ENCODE data around the gene GRAP2. TPM values are rescaled to one million over a fixed set of nuclear protein-coding genes. Genes with fewer than 3 reads are reported as not detected.
A peak's percentile ranks its signal among the peaks of the same experiment; 100 is the strongest.

Gene GRAP2
- total and polyA plus RNA-seq, 10 of the 15 experiments (the other 5 are each of a cell fraction or from before 2014, with no cell fraction given): 3.3 to 79.1 (median 59.6) TPM

GRCh38 chr22:39907605-39908097, 6.8 kb downstream of the GRAP2 start (continued):
- TF ChIP-seq E2F4 (IDR thresholded peaks at IDR 0.05; ENCODE audit: low read depth, low read length) (no peak), USF2 (IDR thresholded peaks at IDR 0.05; ENCODE audit: borderline replicate concordance, low read depth, low read length) (peak; percentile 35; the same call in 1 of the 2 replicates), SMARCA5 (IDR thresholded peaks at IDR 0.05) (no peak), NBN (IDR thresholded peaks at IDR 0.05) (no peak), BCL11A (IDR thresholded peaks at IDR 0.05; ENCODE audit: low read depth, low read length) (no peak), RAD51 (IDR thresholded peaks at IDR 0.05) (peak; percentile 86), FOS (IDR thresholded peaks at IDR 0.05; ENCODE audit: borderline replicate concordance, extremely low read depth, insufficient read length) (no peak)
- TF ChIP-seq, protein P1, sequence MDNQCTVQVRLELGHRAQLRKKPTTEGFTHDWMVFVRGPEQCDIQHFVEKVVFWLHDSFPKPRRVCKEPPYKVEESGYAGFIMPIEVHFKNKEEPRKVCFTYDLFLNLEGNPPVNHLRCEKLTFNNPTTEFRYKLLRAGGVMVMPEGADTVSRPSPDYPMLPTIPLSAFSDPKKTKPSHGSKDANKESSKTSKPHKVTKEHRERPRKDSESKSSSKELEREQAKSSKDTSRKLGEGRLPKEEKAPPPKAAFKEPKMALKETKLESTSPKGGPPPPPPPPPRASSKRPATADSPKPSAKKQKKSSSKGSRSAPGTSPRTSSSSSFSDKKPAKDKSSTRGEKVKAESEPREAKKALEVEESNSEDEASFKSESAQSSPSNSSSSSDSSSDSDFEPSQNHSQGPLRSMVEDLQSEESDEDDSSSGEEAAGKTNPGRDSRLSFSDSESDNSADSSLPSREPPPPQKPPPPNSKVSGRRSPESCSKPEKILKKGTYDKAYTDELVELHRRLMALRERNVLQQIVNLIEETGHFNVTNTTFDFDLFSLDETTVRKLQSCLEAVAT (IDR thresholded peaks at IDR 0.05): 0 out of 2 replicates have a peak, but pooled peaks have one; percentile 52
- TF ChIP-seq, protein P2, sequence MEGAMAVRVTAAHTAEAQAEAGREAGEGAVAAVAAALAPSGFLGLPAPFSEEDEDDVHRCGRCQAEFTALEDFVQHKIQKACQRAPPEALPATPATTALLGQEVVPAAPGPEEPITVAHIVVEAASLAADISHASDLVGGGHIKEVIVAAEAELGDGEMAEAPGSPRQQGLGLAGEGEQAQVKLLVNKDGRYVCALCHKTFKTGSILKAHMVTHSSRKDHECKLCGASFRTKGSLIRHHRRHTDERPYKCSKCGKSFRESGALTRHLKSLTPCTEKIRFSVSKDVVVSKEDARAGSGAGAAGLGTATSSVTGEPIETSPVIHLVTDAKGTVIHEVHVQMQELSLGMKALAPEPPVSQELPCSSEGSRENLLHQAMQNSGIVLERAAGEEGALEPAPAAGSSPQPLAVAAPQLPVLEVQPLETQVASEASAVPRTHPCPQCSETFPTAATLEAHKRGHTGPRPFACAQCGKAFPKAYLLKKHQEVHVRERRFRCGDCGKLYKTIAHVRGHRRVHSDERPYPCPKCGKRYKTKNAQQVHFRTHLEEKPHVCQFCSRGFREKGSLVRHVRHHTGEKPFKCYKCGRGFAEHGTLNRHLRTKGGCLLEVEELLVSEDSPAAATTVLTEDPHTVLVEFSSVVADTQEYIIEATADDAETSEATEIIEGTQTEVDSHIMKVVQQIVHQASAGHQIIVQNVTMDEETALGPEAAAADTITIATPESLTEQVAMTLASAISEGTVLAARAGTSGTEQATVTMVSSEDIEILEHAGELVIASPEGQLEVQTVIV (IDR thresholded peaks at IDR 0.05; ENCODE audit: borderline replicate concordance, partially characterized antibody): no peak
- TF ChIP-seq, protein P3, sequence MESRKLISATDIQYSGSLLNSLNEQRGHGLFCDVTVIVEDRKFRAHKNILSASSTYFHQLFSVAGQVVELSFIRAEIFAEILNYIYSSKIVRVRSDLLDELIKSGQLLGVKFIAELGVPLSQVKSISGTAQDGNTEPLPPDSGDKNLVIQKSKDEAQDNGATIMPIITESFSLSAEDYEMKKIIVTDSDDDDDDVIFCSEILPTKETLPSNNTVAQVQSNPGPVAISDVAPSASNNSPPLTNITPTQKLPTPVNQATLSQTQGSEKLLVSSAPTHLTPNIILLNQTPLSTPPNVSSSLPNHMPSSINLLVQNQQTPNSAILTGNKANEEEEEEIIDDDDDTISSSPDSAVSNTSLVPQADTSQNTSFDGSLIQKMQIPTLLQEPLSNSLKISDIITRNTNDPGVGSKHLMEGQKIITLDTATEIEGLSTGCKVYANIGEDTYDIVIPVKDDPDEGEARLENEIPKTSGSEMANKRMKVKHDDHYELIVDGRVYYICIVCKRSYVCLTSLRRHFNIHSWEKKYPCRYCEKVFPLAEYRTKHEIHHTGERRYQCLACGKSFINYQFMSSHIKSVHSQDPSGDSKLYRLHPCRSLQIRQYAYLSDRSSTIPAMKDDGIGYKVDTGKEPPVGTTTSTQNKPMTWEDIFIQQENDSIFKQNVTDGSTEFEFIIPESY (IDR thresholded peaks at IDR 0.05): 0 out of 2 replicates have a peak, but pooled peaks have one; percentile 68
- TF ChIP-seq, protein P4, sequence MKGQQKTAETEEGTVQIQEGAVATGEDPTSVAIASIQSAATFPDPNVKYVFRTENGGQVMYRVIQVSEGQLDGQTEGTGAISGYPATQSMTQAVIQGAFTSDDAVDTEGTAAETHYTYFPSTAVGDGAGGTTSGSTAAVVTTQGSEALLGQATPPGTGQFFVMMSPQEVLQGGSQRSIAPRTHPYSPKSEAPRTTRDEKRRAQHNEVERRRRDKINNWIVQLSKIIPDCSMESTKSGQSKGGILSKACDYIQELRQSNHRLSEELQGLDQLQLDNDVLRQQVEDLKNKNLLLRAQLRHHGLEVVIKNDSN (IDR thresholded peaks at IDR 0.05; ENCODE audit: borderline replicate concordance, extremely low read length, insufficient read depth, low read depth, low read length): peak; percentile 34
